ENCODE data around the gene OSTC.

Gene OSTC

DNA sequence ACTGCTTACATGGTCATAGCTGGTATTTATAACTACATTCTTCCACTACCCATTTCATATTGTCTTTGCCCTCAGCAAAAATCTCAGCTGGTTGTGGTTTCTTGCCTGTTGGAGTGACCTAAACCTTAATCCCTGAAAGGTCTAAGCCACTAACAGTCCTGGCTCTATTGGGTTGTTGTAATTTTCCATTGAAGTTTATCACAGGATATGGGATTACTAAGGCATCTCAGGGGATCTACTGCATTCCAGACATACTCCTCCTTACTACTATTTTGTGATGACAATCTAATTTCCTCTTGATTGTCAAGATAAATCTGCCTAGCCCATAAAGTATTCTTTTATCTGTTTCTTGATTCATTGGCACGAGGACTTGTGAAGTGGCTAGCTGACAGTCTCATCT lies 6.2 kb upstream of the OSTC start:
- Histone ChIP-seq H3K4me1 (ENCODE audit: insufficient read depth, low read length, poor library complexity, severe bottlenecking) (no peaks in the 10 kb centered on the region), H3K4me2 (ENCODE audit: low read depth, low read length, poor library complexity, severe bottlenecking) (no peak overlapping the region), H3K4me3 (ENCODE audit: low read length, poor library complexity, severe bottlenecking) (no peak overlapping the region), H2AFZ (ENCODE audit: low read length) (no peak overlapping the region), H3K9ac (ENCODE audit: low read depth, low read length, poor library complexity, severe bottlenecking) (no peak overlapping the region), H4K20me1 (ENCODE audit: insufficient read depth, low read length, poor library complexity, severe bottlenecking) (no peaks in the 10 kb centered on the region), H3F3A (ENCODE audit: low read depth) (0 out of 2 replicates have a peak, but pooled peaks cover 4% of the 10 kb centered on the region), H3K79me2 (ENCODE audit: insufficient read depth, low read length) (no peaks in the 10 kb centered on the region), H3K27me3 (ENCODE audit: insufficient read depth, low read length, poor library complexity, severe bottlenecking) (no peaks in the 10 kb centered on the region), H3K9me2 (replicated peaks; ENCODE audit: low read depth, low read length) (no peaks in the 10 kb centered on the region), H3K9me3 (ENCODE audit: insufficient read depth, low read depth, low read length) (no peaks in the 10 kb centered on the region), H3K36me3 (ENCODE audit: insufficient read depth, low read length) (no peaks in the 10 kb centered on the region)
- no peak for TF ChIP-seq EZH2phosphoT487 (IDR thresholded peaks at IDR 0.05; ENCODE audit: borderline replicate concordance)
- TF ChIP-seq, protein P1, sequence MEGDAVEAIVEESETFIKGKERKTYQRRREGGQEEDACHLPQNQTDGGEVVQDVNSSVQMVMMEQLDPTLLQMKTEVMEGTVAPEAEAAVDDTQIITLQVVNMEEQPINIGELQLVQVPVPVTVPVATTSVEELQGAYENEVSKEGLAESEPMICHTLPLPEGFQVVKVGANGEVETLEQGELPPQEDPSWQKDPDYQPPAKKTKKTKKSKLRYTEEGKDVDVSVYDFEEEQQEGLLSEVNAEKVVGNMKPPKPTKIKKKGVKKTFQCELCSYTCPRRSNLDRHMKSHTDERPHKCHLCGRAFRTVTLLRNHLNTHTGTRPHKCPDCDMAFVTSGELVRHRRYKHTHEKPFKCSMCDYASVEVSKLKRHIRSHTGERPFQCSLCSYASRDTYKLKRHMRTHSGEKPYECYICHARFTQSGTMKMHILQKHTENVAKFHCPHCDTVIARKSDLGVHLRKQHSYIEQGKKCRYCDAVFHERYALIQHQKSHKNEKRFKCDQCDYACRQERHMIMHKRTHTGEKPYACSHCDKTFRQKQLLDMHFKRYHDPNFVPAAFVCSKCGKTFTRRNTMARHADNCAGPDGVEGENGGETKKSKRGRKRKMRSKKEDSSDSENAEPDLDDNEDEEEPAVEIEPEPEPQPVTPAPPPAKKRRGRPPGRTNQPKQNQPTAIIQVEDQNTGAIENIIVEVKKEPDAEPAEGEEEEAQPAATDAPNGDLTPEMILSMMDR (conservative IDR thresholded peaks at IDR 0.05; ENCODE audit: low read length) = no peak

DNA sequence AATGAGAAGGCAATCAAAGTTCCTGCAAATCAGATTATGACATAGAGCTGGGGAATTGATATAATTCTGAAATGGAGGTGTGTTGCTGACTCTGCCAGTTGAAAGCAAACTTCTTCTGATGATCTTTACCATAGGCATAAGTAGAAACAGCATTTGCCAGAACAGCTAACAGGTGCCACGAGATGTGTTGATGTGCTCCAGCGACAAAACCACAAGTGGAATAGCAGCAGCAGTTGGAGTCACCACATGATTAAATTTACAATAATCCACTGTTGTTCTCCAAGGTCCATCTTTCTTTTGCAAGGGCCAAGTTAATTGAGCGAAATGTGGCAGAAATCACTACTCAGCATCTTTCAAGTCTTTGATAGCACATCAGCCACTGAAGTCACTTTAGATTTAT lies 3.7 kb upstream of the OSTC start:
- Histone ChIP-seq H3K36me3 (ENCODE audit: insufficient read depth, low read length) (no peaks in the 10 kb centered on the region), H3F3A (ENCODE audit: low read depth) (0 out of 2 replicates have a peak, but pooled peaks cover 4% of the 10 kb centered on the region), H3K79me2 (ENCODE audit: insufficient read depth, low read length) (peaks cover 13% of the 10 kb centered on the region), H3K4me1 (ENCODE audit: insufficient read depth, low read length, poor library complexity, severe bottlenecking) (peaks cover 7% of the 10 kb centered on the region), H3K9me2 (replicated peaks; ENCODE audit: low read depth, low read length) (no peaks in the 10 kb centered on the region), H3K4me2 (ENCODE audit: low read depth, low read length, poor library complexity, severe bottlenecking) (no peak overlapping the region), H4K20me1 (ENCODE audit: insufficient read depth, low read length, poor library complexity, severe bottlenecking) (peaks cover 10% of the 10 kb centered on the region), H3K4me3 (ENCODE audit: low read length, poor library complexity, severe bottlenecking) (no peak overlapping the region), H2AFZ (ENCODE audit: low read length) (no peak overlapping the region), H3K27me3 (ENCODE audit: insufficient read depth, low read length, poor library complexity, severe bottlenecking) (no peaks in the 10 kb centered on the region), H3K9ac (ENCODE audit: low read depth, low read length, poor library complexity, severe bottlenecking) (no peak overlapping the region), H3K9me3 (ENCODE audit: insufficient read depth, low read depth, low read length) (no peaks in the 10 kb centered on the region)
- TF ChIP-seq, protein P1 (conservative IDR thresholded peaks at IDR 0.05; ENCODE audit: low read length) = no peak
- TF ChIP-seq EZH2phosphoT487 (IDR thresholded peaks at IDR 0.05; ENCODE audit: borderline replicate concordance) = no peak

DNA sequence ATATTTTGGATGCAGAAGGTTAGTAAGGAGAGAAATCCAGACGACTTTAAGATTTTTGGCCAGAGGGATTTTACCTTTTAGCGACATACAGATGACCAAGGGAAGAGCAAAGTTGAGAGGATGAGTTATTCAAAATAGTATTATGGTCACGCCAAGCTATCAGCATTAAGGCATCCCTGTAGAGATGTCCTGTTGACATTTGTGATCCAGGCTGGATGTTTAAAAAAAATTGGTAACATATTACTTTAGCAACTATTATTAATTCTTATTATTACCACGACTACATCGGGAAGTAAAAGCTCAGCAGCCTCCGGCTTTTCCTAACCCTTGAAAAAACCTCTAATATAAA lies 562 bp upstream of the OSTC start:
- no peak for TF ChIP-seq EZH2phosphoT487 (IDR thresholded peaks at IDR 0.05; ENCODE audit: borderline replicate concordance)
- TF ChIP-seq, protein P1 (conservative IDR thresholded peaks at IDR 0.05; ENCODE audit: low read length) = no peak; the same call in 1 of the 2 replicates
- Histone ChIP-seq H3K4me1 (ENCODE audit: insufficient read depth, low read length, poor library complexity, severe bottlenecking) (peaks cover 27% of the 10 kb centered on the region), H3K79me2 (ENCODE audit: insufficient read depth, low read length) (peaks cover 44% of the 10 kb centered on the region), H3K36me3 (ENCODE audit: insufficient read depth, low read length) (no peaks in the 10 kb centered on the region), H3K4me3 (ENCODE audit: low read length, poor library complexity, severe bottlenecking) (peak overlapping the region; percentile 88), H4K20me1 (ENCODE audit: insufficient read depth, low read length, poor library complexity, severe bottlenecking) (peaks cover 22% of the 10 kb centered on the region), H3K9me3 (ENCODE audit: insufficient read depth, low read depth, low read length) (no peaks in the 10 kb centered on the region), H3K9ac (ENCODE audit: low read depth, low read length, poor library complexity, severe bottlenecking) (peak overlapping the region; percentile 91), H3K27me3 (ENCODE audit: insufficient read depth, low read length, poor library complexity, severe bottlenecking) (no peaks in the 10 kb centered on the region), H3F3A (ENCODE audit: low read depth) (0 out of 2 replicates have a peak, but pooled peaks cover 4% of the 10 kb centered on the region), H3K9me2 (replicated peaks; ENCODE audit: low read depth, low read length) (no peaks in the 10 kb centered on the region), H3K4me2 (ENCODE audit: low read depth, low read length, poor library complexity, severe bottlenecking) (peak overlapping the region; percentile 87), H2AFZ (ENCODE audit: low read length) (peak overlapping the region; percentile 98)

All from Loucy (cell line).